ENCODE data around the gene MAPK10.

GRCh38 chr4:86089781-86090323 is 270.0 kb downstream of the MAPK10 start:
- TF ChIP-seq CTCF (IDR thresholded peaks at IDR 0.05): no peak
- no peak for TF ChIP-seq POLR2AphosphoS5 (IDR thresholded peaks at IDR 0.05)
- TF ChIP-seq EP300 (IDR thresholded peaks at IDR 0.05): no peak
